ENCODE measurements around the gene TJP3. TPM values are rescaled to one million over a fixed set of nuclear protein-coding genes. Genes with fewer than 3 reads are reported as not detected.

The TJP3 gene
- total RNA-seq, 1 donor from 2014 or later: 21.7 TPM

GRCh38 chr19:3734310-3734600 is 26.1 kb downstream of the TJP3 start:
- Mint-ChIP-seq H3K27me3 (ENCODE audit: low read depth) (no peaks in the 10 kb centered on the region), H3K4me1 (no peaks in the 10 kb centered on the region), H3K27ac (no peak overlapping the region), H3K9me3 (no peaks in the 10 kb centered on the region), H3K36me3 (peaks cover 15% of the 10 kb centered on the region), H3K4me3 (no peak overlapping the region)
- TF ChIP-seq CTCF (IDR thresholded peaks at IDR 0.05; ENCODE audit: unreplicated experiment): no peak
- no peak for DNase-seq (ENCODE audit: low spot score in 2 of 2, unreplicated experiment in 2 of 2)

- no peak overlapping the region for H3K27ac Mint-ChIP-seq
- H3K4me3 Mint-ChIP-seq: no peak overlapping the region
- no peaks in the 10 kb centered on the region for H3K9me3 Mint-ChIP-seq
- no peak for DNase-seq (ENCODE audit: low spot score in 2 of 2, unreplicated experiment in 2 of 2)
- no peaks in the 10 kb centered on the region for H3K27me3 Mint-ChIP-seq (ENCODE audit: low read depth)
- H3K4me1 Mint-ChIP-seq: no peaks in the 10 kb centered on the region
- TF ChIP-seq CTCF (IDR thresholded peaks at IDR 0.05; ENCODE audit: unreplicated experiment): no peak
- H3K36me3 Mint-ChIP-seq: peaks cover 10% of the 10 kb centered on the region
Observed at GRCh38 chr19:3736106-3736724, 28.0 kb downstream of the TJP3 start.

- Mint-ChIP-seq H3K27ac (no peak overlapping the region), H3K36me3 (peaks cover 9% of the 10 kb centered on the region), H3K27me3 (ENCODE audit: low read depth) (no peaks in the 10 kb centered on the region), H3K9me3 (no peaks in the 10 kb centered on the region), H3K4me1 (no peaks in the 10 kb centered on the region), H3K4me3 (no peak overlapping the region)
- DNase-seq (ENCODE audit: low spot score in 2 of 2, unreplicated experiment in 2 of 2): no peak
- no peak for TF ChIP-seq CTCF (IDR thresholded peaks at IDR 0.05; ENCODE audit: unreplicated experiment)
Observed at GRCh38 chr19:3737487-3738205, 29.5 kb downstream of the TJP3 start.

- Mint-ChIP-seq H3K4me3 (no peak overlapping the region), H3K27me3 (ENCODE audit: low read depth) (no peaks in the 10 kb centered on the region), H3K36me3 (peaks cover 7% of the 10 kb centered on the region), H3K27ac (no peak overlapping the region), H3K4me1 (no peaks in the 10 kb centered on the region), H3K9me3 (no peaks in the 10 kb centered on the region)
- TF ChIP-seq CTCF (IDR thresholded peaks at IDR 0.05; ENCODE audit: unreplicated experiment): no peak
- no peak for DNase-seq (ENCODE audit: low spot score in 2 of 2, unreplicated experiment in 2 of 2)
Observed at GRCh38 chr19:3738477-3739220, 30.5 kb downstream of the TJP3 start.

GRCh38 chr19:3740431-3740830 is 32.2 kb downstream of the TJP3 start:
- H3K9me3 Mint-ChIP-seq: no peaks in the 10 kb centered on the region
- H3K27ac Mint-ChIP-seq: no peak overlapping the region
- H3K4me1 Mint-ChIP-seq: no peaks in the 10 kb centered on the region
- H3K27me3 Mint-ChIP-seq (ENCODE audit: low read depth): no peaks in the 10 kb centered on the region
- TF ChIP-seq CTCF (IDR thresholded peaks at IDR 0.05; ENCODE audit: unreplicated experiment): no peak
- H3K36me3 Mint-ChIP-seq: peaks cover 10% of the 10 kb centered on the region
- DNase-seq (ENCODE audit: low spot score in 2 of 2, unreplicated experiment in 2 of 2): no peak
- no peak overlapping the region for H3K4me3 Mint-ChIP-seq
